DND-41 (cell line): ENCODE measurements around the gene MRPL40.

Experiments used
- ATAC-seq: fragments of 200-7000 bp; cut with Tn5 transposase; 3 replicates; pipeline ENCODE4 v1.9.1; 2021; ENCODE audit warnings: low read depth; ENCODE audit not compliant: insufficient read depth
- DNase-seq: peaks from one replicate; pipeline ENCODE4 v3.0.0-alpha.2; 2020
- H2AFZ ChIP-seq: 2 replicates; pipeline ENCODE4 v1.6.0; 2012; ENCODE audit warnings: low read depth, low read length
- H3K27ac ChIP-seq: 2 replicates; pipeline ENCODE4 v1.5.1; 2012; ENCODE audit warnings: low read length, inconsistent platforms
- H3K27me3 ChIP-seq: fragments of 200-600 bp; sonication (generic); 2 replicates; pipeline ENCODE4 v1.6.0; 2012; ENCODE audit warnings: low read length, mild to moderate bottlenecking, inconsistent platforms; ENCODE audit not compliant: insufficient read depth, poor library complexity
- H3K36me3 ChIP-seq: 2 replicates; pipeline ENCODE4 v1.5.1; 2012; ENCODE audit warnings: low read length, inconsistent platforms; ENCODE audit not compliant: insufficient read depth
- H3K4me1 ChIP-seq: 2 replicates; pipeline ENCODE4 v1.5.1; 2012; ENCODE audit warnings: mild to moderate bottlenecking, low read length; ENCODE audit not compliant: insufficient read depth
- H3K4me2 ChIP-seq: 2 replicates; pipeline ENCODE4 v1.6.0; 2012; ENCODE audit warnings: mild to moderate bottlenecking, moderate library complexity, low read length, inconsistent platforms; ENCODE audit not compliant: insufficient read depth
- H3K4me3 ChIP-seq, 2 experiments: fragments of 200-600 bp in 1 of 2; shearing (Covaris generic) in 1 of 2; 2 replicates each; pipeline ENCODE4 v1.5.1; 2012 to 2016; ENCODE audit warnings: inconsistent platforms in 2 of 2, low read length in 2 of 2, mild to moderate bottlenecking in 2 of 2, low read depth in 1 of 2, moderate library complexity in 1 of 2
- H3K79me2 ChIP-seq: 2 replicates; pipeline ENCODE4 v1.6.0; 2012; ENCODE audit warnings: low read length, inconsistent platforms; ENCODE audit not compliant: insufficient read depth
- H3K9ac ChIP-seq: 2 replicates; pipeline ENCODE4 v1.6.0; 2012; ENCODE audit warnings: low read depth, mild to moderate bottlenecking, inconsistent platforms, low read length, moderate library complexity
- H3K9me3 ChIP-seq: 2 replicates; pipeline ENCODE4 v1.5.1; 2012; ENCODE audit warnings: low read length, moderate library complexity, mild to moderate bottlenecking, inconsistent platforms; ENCODE audit not compliant: insufficient read depth, severe bottlenecking
- H4K20me1 ChIP-seq: 2 replicates; pipeline ENCODE4 v1.6.0; 2012; ENCODE audit warnings: low read length; ENCODE audit not compliant: insufficient read depth
- CTCF ChIP-seq: IDR thresholded peaks from 2 replicates; pipeline ENCODE4 v1.5.1; 2012; ENCODE audit warnings: borderline replicate concordance, low read length, moderate library complexity, mild to moderate bottlenecking; ENCODE audit not compliant: poor library complexity, severe bottlenecking; ENCODE audit errors: extremely low read depth
- EZH2 ChIP-seq: IDR thresholded peaks from 3 replicates; pipeline ENCODE4 v1.6.1; 2012; ENCODE audit warnings: borderline replicate concordance, low read depth, mild to moderate bottlenecking, moderate library complexity, low read length, inconsistent platforms; ENCODE audit not compliant: severe bottlenecking

The MRPL40 gene

GRCh38 chr22:19478045-19478900, 45.9 kb downstream of the MRPL40 start:
- DNase-seq, result peak; percentile 20
- Histone ChIP-seq H3K27me3 (no peaks in the 10 kb centered on the region), H3K9ac (peak overlapping the region; percentile 79), H3K4me3 (peak overlapping the region; percentile 52 to 98), H3K9me3 (no peaks in the 10 kb centered on the region), H3K4me2 (peak overlapping the region; percentile 93), H3K79me2 (peaks cover 86% of the 10 kb centered on the region), H3K27ac (peak overlapping the region; percentile 100), H3K36me3 (peaks cover 55% of the 10 kb centered on the region), H3K4me1 (peaks cover 43% of the 10 kb centered on the region), H4K20me1 (peaks cover 63% of the 10 kb centered on the region), H2AFZ (peak overlapping the region; percentile 98)
- ATAC-seq, result no peak
- no peak for TF ChIP-seq CTCF
- TF ChIP-seq EZH2, result no peak

DNA sequence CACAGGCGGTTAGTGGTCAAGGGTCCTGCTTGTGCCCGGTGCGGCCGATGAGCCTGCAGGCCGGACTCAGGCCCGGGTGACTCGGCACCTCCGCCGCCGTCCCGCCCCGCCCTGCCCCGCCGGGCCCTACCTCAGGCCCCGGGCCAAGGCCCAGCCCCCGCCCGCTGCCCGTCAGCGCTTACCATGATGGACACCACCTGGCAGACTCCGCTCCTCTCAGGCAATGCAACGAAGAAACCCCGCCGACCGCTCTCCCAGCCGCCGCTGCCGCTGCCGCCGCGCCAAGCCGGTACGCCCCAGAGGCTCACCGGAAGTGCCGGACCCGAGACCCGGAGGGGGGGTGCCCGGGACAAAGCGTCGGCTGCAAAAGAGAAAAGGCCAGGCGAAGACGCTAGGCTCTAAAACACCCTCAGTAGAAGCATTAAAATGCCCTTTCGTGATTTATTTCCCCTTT, 46.6 kb downstream of the MRPL40 start, which contains the start of gene UFD1:
Gene UFD1 (minus strand): TSS at position 293 of the 454 bp plus-strand sequence. CDS start 108 bp downstream, at position 185.
- Histone ChIP-seq H3K9me3 (no peaks in the 10 kb centered on the region), H3K4me3 (peak within 1 kb of the TSS; percentile 52 to 98), H3K36me3 (peaks cover 55% of the 10 kb centered on the region), H3K27ac (peak within 1 kb of the TSS; percentile 100), H3K4me2 (peak within 1 kb of the TSS; percentile 93), H3K4me1 (peaks cover 47% of the 10 kb centered on the region), H3K27me3 (no peaks in the 10 kb centered on the region), H3K9ac (peak within 1 kb of the TSS; percentile 79), H3K79me2 (peaks cover 86% of the 10 kb centered on the region), H4K20me1 (peaks cover 59% of the 10 kb centered on the region), H2AFZ (peak within 1 kb of the TSS; percentile 98)
- ATAC-seq (peak; percentile 64), DNase-seq (peak; percentile 85)
- TF ChIP-seq EZH2, result no peak
- no peak for TF ChIP-seq CTCF

DNA sequence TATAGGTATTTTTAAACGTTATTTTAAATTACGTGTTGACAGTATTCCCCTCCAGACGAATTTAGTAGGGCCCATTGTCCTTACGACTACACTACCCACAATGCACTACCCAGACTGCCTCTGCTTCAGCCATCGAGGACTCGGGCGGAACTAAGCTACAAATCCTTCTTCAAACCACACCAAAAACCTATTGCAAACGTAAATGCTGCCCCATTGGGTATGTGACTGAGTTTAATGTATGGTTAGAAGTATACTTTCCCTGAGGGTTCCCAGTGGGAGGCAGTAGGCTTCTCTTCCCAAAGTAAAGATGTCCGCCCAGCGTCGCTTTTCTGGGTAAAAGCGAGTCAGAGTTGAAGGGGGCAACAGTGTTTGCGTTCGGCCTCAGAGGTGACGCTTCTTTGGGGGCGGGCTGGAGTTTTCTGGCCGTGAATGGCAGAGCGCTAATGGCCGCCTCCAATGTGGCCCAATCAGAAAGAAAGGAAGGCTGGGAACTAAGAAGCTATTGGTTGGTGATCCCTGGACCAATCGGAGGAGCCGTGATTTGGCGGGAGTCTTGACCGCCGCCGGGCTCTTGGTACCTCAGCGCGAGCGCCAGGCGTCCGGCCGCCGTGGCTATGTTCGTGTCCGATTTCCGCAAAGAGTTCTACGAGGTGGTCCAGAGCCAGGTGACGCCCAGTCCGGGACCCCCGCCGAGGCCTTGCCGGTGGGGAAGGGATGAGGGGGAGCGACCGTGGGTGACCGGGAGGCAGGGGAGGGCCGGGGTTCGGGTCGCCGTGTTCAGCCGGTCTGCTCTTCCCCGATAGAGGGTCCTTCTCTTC, 47.2 kb downstream of the MRPL40 start, which contains the start of gene CDC45:
Gene CDC45 (plus strand): TSS at position 566 of the 818 bp plus-strand sequence. CDS start 49 bp downstream, at position 615.
- Histone ChIP-seq H3K4me3 (peak within 1 kb of the TSS; percentile 52 to 98), H3K27me3 (no peaks in the 10 kb centered on the region), H3K9ac (peak within 1 kb of the TSS; percentile 79), H4K20me1 (peaks cover 62% of the 10 kb centered on the region), H2AFZ (peak within 1 kb of the TSS; percentile 98), H3K4me2 (peak within 1 kb of the TSS; percentile 93), H3K36me3 (peaks cover 58% of the 10 kb centered on the region), H3K4me1 (peaks cover 53% of the 10 kb centered on the region), H3K9me3 (no peaks in the 10 kb centered on the region), H3K79me2 (peaks cover 88% of the 10 kb centered on the region), H3K27ac (peak within 1 kb of the TSS; percentile 100)
- ATAC-seq, result peak; percentile 91
- TF ChIP-seq CTCF, result peak; percentile 5
- no peak for TF ChIP-seq EZH2
- peak; percentile 97 for DNase-seq
